Measurements from ENCODE around the gene EMC10. TPM values are rescaled to one million over a fixed set of nuclear protein-coding genes. Genes with fewer than 3 reads are reported as not detected.

Gene EMC10
- total RNA-seq, 1 experiment from 2014 or later: 66.7 TPM

- no peak for ATAC-seq
- no peak for DNase-seq (ENCODE audit: low read depth, low spot score)
- intact Hi-C loops (cut with micrococcal nuclease; ENCODE audit: unreplicated experiment): no loop called here
- Histone ChIP-seq H3K4me1 (ENCODE audit: control insufficient read depth, insufficient read depth, low read length) (no peaks in the 10 kb centered on the region; the same call in none of the 2 replicates), H3K36me3 (ENCODE audit: control insufficient read depth, insufficient read depth, low read length) (no peaks in the 10 kb centered on the region), H3K4me3 (ENCODE audit: low read depth in 2 of 2, low read length in 2 of 2) (no peak overlapping the region), H3K27ac (ENCODE audit: low read length) (no peak overlapping the region), H3K9me3 (ENCODE audit: control insufficient read depth, insufficient read depth, low read depth, low read length) (no peaks in the 10 kb centered on the region), H3K27me3 (ENCODE audit: control insufficient read depth, insufficient read depth, low read length) (no peaks in the 10 kb centered on the region)
- CTCF ChIA-PET: no interaction called here
- BruUV-seq (replicated peaks): no TSS peak
- POLR2A ChIA-PET: no interaction called here
- no peak for TF ChIP-seq REST (IDR thresholded peaks at IDR 0.05; ENCODE audit: insufficient read depth in 1 of 2, low read depth in 2 of 2, low read length in 1 of 2)
- no peak for TF ChIP-seq TCF7L2 (IDR thresholded peaks at IDR 0.05; ENCODE audit: low read depth, low read length)
- TF ChIP-seq CTCF (IDR thresholded peaks at IDR 0.05): no peak
- no peak for TF ChIP-seq SIN3A (IDR thresholded peaks at IDR 0.05; ENCODE audit: borderline replicate concordance, insufficient read depth, low read depth, low read length)
- no peak for TF ChIP-seq POLR2AphosphoS5 (IDR thresholded peaks at IDR 0.05; ENCODE audit: low read depth, low read length)
- in situ Hi-C loops (cut with HindIII; ENCODE audit: low pct_unique_long_range_greater_than_20kb, low sequenced_read_pairs): no loop called here
These were observed 16.7 kb upstream of the EMC10 start for GRCh38 chr19:50459638-50460037.

GRCh38 chr19:50460161-50460765 is 16.0 kb upstream of the EMC10 start:
- no TSS peak for BruUV-seq (replicated peaks)
- in situ Hi-C loops (cut with HindIII; ENCODE audit: low pct_unique_long_range_greater_than_20kb, low sequenced_read_pairs): no loop called here
- Histone ChIP-seq H3K4me1 (ENCODE audit: control insufficient read depth, insufficient read depth, low read length) (no peaks in the 10 kb centered on the region; the same call in none of the 2 replicates), H3K27ac (ENCODE audit: low read length) (0 out of 2 replicates have a peak overlapping the region, but pooled peaks have one; percentile 24), H3K4me3 (ENCODE audit: low read depth in 2 of 2, low read length in 2 of 2) (peak overlapping the region in 1 of 2 experiments; percentile 7; a peak in 1 of 4 replicates), H3K36me3 (ENCODE audit: control insufficient read depth, insufficient read depth, low read length) (no peaks in the 10 kb centered on the region), H3K27me3 (ENCODE audit: control insufficient read depth, insufficient read depth, low read length) (no peaks in the 10 kb centered on the region), H3K9me3 (ENCODE audit: control insufficient read depth, insufficient read depth, low read depth, low read length) (no peaks in the 10 kb centered on the region)
- ChIA-PET CTCF (interaction anchor here (0.5 to 1.2 kb wide), 3 partner anchors 96 to 242 kb away, joined by 3 to 7 read pairs (median 3); no protein-coding TSS in a partner anchor), POLR2A (interaction anchor here (0.6 kb wide), 2 partner anchors 50 to 78 kb away, joined by 3 to 12 read pairs; no protein-coding TSS in a partner anchor)
- intact Hi-C loops (cut with micrococcal nuclease; ENCODE audit: unreplicated experiment): no loop called here
- ATAC-seq: peak; percentile 79
- no peak for DNase-seq (ENCODE audit: low read depth, low spot score)
- TF ChIP-seq CTCF (IDR thresholded peaks at IDR 0.05) (no peak), TCF7L2 (IDR thresholded peaks at IDR 0.05; ENCODE audit: low read depth, low read length) (peak; percentile 58)
